ENCODE results near the gene NSD1.

GRCh38 chr5:177123789-177124485, 9.6 kb upstream of the NSD1 start:
- TF ChIP-seq YY1 (IDR thresholded peaks at IDR 0.05; ENCODE audit: low read depth) (no peak), TAF1 (IDR thresholded peaks at IDR 0.05; ENCODE audit: low read depth) (no peak), EP300 (IDR thresholded peaks at IDR 0.05; ENCODE audit: borderline replicate concordance) (no peak), EGR1 (IDR thresholded peaks at IDR 0.05) (no peak), CEBPB (IDR thresholded peaks at IDR 0.05) (no peak), RAD21 (IDR thresholded peaks at IDR 0.05; ENCODE audit: low read depth) (no peak), TEAD4 (IDR thresholded peaks at IDR 0.05) (no peak), CREB1 (IDR thresholded peaks at IDR 0.05; ENCODE audit: low read depth) (no peak), TCF12 (IDR thresholded peaks at IDR 0.05; ENCODE audit: low read depth) (no peak), NFIC (IDR thresholded peaks at IDR 0.05) (no peak), ZBTB7A (IDR thresholded peaks at IDR 0.05; ENCODE audit: low read depth) (no peak), FOXM1 (IDR thresholded peaks at IDR 0.05; ENCODE audit: borderline replicate concordance, low read depth) (no peak)
- TF ChIP-seq, protein P1, sequence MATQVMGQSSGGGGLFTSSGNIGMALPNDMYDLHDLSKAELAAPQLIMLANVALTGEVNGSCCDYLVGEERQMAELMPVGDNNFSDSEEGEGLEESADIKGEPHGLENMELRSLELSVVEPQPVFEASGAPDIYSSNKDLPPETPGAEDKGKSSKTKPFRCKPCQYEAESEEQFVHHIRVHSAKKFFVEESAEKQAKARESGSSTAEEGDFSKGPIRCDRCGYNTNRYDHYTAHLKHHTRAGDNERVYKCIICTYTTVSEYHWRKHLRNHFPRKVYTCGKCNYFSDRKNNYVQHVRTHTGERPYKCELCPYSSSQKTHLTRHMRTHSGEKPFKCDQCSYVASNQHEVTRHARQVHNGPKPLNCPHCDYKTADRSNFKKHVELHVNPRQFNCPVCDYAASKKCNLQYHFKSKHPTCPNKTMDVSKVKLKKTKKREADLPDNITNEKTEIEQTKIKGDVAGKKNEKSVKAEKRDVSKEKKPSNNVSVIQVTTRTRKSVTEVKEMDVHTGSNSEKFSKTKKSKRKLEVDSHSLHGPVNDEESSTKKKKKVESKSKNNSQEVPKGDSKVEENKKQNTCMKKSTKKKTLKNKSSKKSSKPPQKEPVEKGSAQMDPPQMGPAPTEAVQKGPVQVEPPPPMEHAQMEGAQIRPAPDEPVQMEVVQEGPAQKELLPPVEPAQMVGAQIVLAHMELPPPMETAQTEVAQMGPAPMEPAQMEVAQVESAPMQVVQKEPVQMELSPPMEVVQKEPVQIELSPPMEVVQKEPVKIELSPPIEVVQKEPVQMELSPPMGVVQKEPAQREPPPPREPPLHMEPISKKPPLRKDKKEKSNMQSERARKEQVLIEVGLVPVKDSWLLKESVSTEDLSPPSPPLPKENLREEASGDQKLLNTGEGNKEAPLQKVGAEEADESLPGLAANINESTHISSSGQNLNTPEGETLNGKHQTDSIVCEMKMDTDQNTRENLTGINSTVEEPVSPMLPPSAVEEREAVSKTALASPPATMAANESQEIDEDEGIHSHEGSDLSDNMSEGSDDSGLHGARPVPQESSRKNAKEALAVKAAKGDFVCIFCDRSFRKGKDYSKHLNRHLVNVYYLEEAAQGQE (IDR thresholded peaks at IDR 0.05; ENCODE audit: low read depth) = no peak
- TF ChIP-seq, protein P2, sequence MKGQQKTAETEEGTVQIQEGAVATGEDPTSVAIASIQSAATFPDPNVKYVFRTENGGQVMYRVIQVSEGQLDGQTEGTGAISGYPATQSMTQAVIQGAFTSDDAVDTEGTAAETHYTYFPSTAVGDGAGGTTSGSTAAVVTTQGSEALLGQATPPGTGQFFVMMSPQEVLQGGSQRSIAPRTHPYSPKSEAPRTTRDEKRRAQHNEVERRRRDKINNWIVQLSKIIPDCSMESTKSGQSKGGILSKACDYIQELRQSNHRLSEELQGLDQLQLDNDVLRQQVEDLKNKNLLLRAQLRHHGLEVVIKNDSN (IDR thresholded peaks at IDR 0.05) = no peak
